ENCODE measurements around the gene ZNF543. TPM values are rescaled to one million over a fixed set of nuclear protein-coding genes. Genes with fewer than 3 reads are reported as not detected.

ZNF543 gene
- total and polyA plus RNA-seq, 2 of the 13 experiments (the other 11 are each of a cell fraction or from before 2014, with no cell fraction given), result 2.1 to 8.9 TPM

- TF ChIP-seq TBX3 (IDR thresholded peaks at IDR 0.05; ENCODE audit: borderline replicate concordance) (no peak), SYNCRIP (IDR thresholded peaks at IDR 0.05; ENCODE audit: insufficient read depth, low read depth, low read length) (no peak), ZNF670 (CRISPR knock-in tag; IDR thresholded peaks at IDR 0.05; ENCODE audit: borderline replicate concordance) (peak; percentile 87), PHF20 (CRISPR knock-in tag; IDR thresholded peaks at IDR 0.05) (peak; percentile 36; the same call in 1 of the 2 replicates), SIX1 (CRISPR knock-in tag; IDR thresholded peaks at IDR 0.05; ENCODE audit: borderline replicate concordance) (peak; percentile 41), STAT5B (CRISPR knock-in tag; IDR thresholded peaks at IDR 0.05) (peak; percentile 68; the same call in 1 of the 2 replicates), SP2 (CRISPR knock-in tag; IDR thresholded peaks at IDR 0.05) (no peak), SALL1 (CRISPR knock-in tag; IDR thresholded peaks at IDR 0.05) (peak; percentile 80), ZBTB8A (CRISPR knock-in tag; IDR thresholded peaks at IDR 0.05; ENCODE audit: borderline replicate concordance, low read depth) (no peak), MAZ (IDR thresholded peaks at IDR 0.05; ENCODE audit: borderline replicate concordance, low read depth, low read length) (peak; percentile 95), MAZ (CRISPR knock-in tag; IDR thresholded peaks at IDR 0.05; ENCODE audit: low read depth) (peak; percentile 68), ZNF556 (CRISPR knock-in tag; IDR thresholded peaks at IDR 0.05; ENCODE audit: borderline replicate concordance) (no peak), ZIK1 (CRISPR knock-in tag; IDR thresholded peaks at IDR 0.05; ENCODE audit: borderline replicate concordance, low read depth) (peak; percentile 72), TARDBP (CRISPR knock-in tag; IDR thresholded peaks at IDR 0.05) (peak; percentile 86; the same call in 1 of the 2 replicates), ZMYM4 (CRISPR knock-in tag; IDR thresholded peaks at IDR 0.05) (peak; percentile 13; the same call in 1 of the 2 replicates), ATM (IDR thresholded peaks at IDR 0.05; ENCODE audit: borderline replicate concordance) (no peak), ETV5 (CRISPR knock-in tag; IDR thresholded peaks at IDR 0.05; ENCODE audit: borderline replicate concordance) (peak; percentile 94), EED (CRISPR knock-in tag; IDR thresholded peaks at IDR 0.05) (no peak), SP140L (CRISPR knock-in tag; IDR thresholded peaks at IDR 0.05; ENCODE audit: borderline replicate concordance) (0 out of 2 replicates have a peak, but pooled peaks have one; percentile 22), RXRA (CRISPR knock-in tag; IDR thresholded peaks at IDR 0.05) (peak; percentile 12; the same call in 1 of the 2 replicates), TGIF2 (CRISPR knock-in tag; IDR thresholded peaks at IDR 0.05) (peak; percentile 80)
- TF ChIP-seq, protein P1, sequence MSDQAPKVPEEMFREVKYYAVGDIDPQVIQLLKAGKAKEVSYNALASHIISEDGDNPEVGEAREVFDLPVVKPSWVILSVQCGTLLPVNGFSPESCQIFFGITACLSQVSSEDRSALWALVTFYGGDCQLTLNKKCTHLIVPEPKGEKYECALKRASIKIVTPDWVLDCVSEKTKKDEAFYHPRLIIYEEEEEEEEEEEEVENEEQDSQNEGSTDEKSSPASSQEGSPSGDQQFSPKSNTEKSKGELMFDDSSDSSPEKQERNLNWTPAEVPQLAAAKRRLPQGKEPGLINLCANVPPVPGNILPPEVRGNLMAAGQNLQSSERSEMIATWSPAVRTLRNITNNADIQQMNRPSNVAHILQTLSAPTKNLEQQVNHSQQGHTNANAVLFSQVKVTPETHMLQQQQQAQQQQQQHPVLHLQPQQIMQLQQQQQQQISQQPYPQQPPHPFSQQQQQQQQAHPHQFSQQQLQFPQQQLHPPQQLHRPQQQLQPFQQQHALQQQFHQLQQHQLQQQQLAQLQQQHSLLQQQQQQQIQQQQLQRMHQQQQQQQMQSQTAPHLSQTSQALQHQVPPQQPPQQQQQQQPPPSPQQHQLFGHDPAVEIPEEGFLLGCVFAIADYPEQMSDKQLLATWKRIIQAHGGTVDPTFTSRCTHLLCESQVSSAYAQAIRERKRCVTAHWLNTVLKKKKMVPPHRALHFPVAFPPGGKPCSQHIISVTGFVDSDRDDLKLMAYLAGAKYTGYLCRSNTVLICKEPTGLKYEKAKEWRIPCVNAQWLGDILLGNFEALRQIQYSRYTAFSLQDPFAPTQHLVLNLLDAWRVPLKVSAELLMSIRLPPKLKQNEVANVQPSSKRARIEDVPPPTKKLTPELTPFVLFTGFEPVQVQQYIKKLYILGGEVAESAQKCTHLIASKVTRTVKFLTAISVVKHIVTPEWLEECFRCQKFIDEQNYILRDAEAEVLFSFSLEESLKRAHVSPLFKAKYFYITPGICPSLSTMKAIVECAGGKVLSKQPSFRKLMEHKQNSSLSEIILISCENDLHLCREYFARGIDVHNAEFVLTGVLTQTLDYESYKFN (CRISPR knock-in tag; conservative IDR thresholded peaks at IDR 0.05), result peak; percentile 51
- TF ChIP-seq, protein P2, sequence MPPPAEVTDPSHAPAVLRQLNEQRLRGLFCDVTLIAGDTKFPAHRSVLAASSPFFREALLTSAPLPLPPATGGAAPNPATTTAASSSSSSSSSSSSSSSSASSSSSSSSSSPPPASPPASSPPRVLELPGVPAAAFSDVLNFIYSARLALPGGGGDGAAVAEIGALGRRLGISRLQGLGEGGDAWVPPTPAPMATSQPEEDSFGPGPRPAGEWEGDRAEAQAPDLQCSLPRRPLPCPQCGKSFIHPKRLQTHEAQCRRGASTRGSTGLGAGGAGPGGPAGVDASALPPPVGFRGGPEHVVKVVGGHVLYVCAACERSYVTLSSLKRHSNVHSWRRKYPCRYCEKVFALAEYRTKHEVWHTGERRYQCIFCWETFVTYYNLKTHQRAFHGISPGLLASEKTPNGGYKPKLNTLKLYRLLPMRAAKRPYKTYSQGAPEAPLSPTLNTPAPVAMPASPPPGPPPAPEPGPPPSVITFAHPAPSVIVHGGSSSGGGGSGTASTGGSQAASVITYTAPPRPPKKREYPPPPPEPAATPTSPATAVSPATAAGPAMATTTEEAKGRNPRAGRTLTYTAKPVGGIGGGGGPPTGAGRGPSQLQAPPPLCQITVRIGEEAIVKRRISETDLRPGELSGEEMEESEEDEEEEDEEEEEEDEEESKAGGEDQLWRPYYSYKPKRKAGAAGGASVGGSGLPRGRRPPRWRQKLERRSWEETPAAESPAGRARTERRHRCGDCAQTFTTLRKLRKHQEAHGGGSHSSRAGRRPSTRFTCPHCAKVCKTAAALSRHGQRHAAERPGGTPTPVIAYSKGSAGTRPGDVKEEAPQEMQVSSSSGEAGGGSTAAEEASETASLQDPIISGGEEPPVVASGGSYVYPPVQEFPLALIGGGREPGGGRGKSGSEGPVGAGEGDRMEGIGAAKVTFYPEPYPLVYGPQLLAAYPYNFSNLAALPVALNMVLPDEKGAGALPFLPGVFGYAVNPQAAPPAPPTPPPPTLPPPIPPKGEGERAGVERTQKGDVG (CRISPR knock-in tag; IDR thresholded peaks at IDR 0.05; ENCODE audit: borderline replicate concordance), result no peak
Observed at GRCh38 chr19:57279418-57280164, 40.7 kb upstream of the ZNF543 start (continued).
